GM23248 (cell line): Measurements from ENCODE around the gene EVC. TPM values are rescaled to one million over a fixed set of nuclear protein-coding genes. Genes with fewer than 3 reads are reported as not detected.

Source experiments
- DNase-seq: peaks from one replicate; pipeline ENCODE4 v3.0.0-alpha.2; 2015
- H2AFZ ChIP-seq: fragments of 200-600 bp; sonication (generic); 2 replicates; pipeline ENCODE4 v1.6.1; 2016; ENCODE audit warnings: antibody characterized with exemption
- H3F3A ChIP-seq: fragments of 200-600 bp; sonication (generic); 2 replicates; pipeline ENCODE4 v1.6.1; 2016; ENCODE audit warnings: mild to moderate bottlenecking, antibody characterized with exemption, mixed run types; ENCODE audit not compliant: insufficient read depth
- H3K27ac ChIP-seq: fragments of 200-600 bp; sonication (generic); 2 replicates; pipeline ENCODE4 v1.5.1; 2016; ENCODE audit warnings: mild to moderate bottlenecking
- H3K27me3 ChIP-seq: fragments of 200-600 bp; sonication (generic); replicated peaks from 2 replicates; pipeline ENCODE4 v1.6.1; 2016; ENCODE audit warnings: mild to moderate bottlenecking; ENCODE audit not compliant: insufficient read depth
- H3K36me3 ChIP-seq: fragments of 200-600 bp; sonication (generic); 2 replicates; pipeline ENCODE4 v1.6.1; 2016; ENCODE audit warnings: low read depth, mild to moderate bottlenecking
- H3K4me1 ChIP-seq: fragments of 200-600 bp; sonication (generic); 2 replicates; pipeline ENCODE4 v1.6.1; 2016; ENCODE audit warnings: mild to moderate bottlenecking; ENCODE audit not compliant: insufficient read depth
- H3K4me2 ChIP-seq: fragments of 200-600 bp; sonication (generic); one replicate; pipeline ENCODE4 v1.6.1; 2016; ENCODE audit warnings: mild to moderate bottlenecking; ENCODE audit not compliant: unreplicated experiment
- H3K4me3 ChIP-seq: fragments of 200-600 bp; sonication (generic); 2 replicates; pipeline ENCODE4 v1.5.1; 2016; ENCODE audit warnings: mild to moderate bottlenecking
- H3K79me2 ChIP-seq: fragments of 200-600 bp; sonication (generic); 2 replicates; pipeline ENCODE4 v1.6.1; 2016; ENCODE audit warnings: mild to moderate bottlenecking; ENCODE audit not compliant: insufficient read depth
- H3K9ac ChIP-seq: fragments of 200-600 bp; sonication (generic); 2 replicates; pipeline ENCODE4 v1.6.1; 2016; ENCODE audit warnings: mild to moderate bottlenecking
- H3K9me2 ChIP-seq: fragments of 200-600 bp; sonication (generic); 2 replicates; pipeline ENCODE4 v1.6.1; 2016; ENCODE audit warnings: mixed run types, mild to moderate bottlenecking, moderate library complexity; ENCODE audit not compliant: insufficient read depth
- H3K9me3 ChIP-seq: fragments of 200-600 bp; sonication (generic); one replicate; pipeline ENCODE4 v1.6.1; 2017; ENCODE audit warnings: low read depth
- H4K20me1 ChIP-seq: fragments of 200-600 bp; sonication (generic); 2 replicates; pipeline ENCODE4 v1.6.0; 2016; ENCODE audit not compliant: insufficient read depth
- EZH2 ChIP-seq: fragments of 200-600 bp; sonication (generic); IDR thresholded peaks from 2 replicates; pipeline ENCODE4 v1.6.1; 2018; ENCODE audit warnings: antibody characterized with exemption, mild to moderate bottlenecking; ENCODE audit not compliant: insufficient read depth, poor library complexity, severe bottlenecking
- EZH2phosphoT487 ChIP-seq: fragments of 200-600 bp; sonication (generic); IDR thresholded peaks from 2 replicates; pipeline ENCODE4 v1.6.1; 2018; ENCODE audit warnings: antibody characterized with exemption, moderate library complexity, mild to moderate bottlenecking, low read depth; ENCODE audit not compliant: insufficient read depth
- WGBS, 2 experiments: methylation state at CpG; one replicate each; pipeline ENCODE4 v1.1.6; 2015 to 2017; ENCODE audit warnings: low lambda C conversion rate in 2 of 2, low coverage in 1 of 2; ENCODE audit errors: missing lambda C conversion rate in 2 of 2; 5-methylcytosine and 5-hydroxymethylcytosine counted together
- in situ Hi-C: fragments of 300-500 bp; cut with MboI; formaldehyde crosslinking; loops from 2 replicates; pipeline ENCODE4 v1.15.0; 2020
- polyA plus RNA-seq: library from polyadenylated mRNA; unstranded; fragments of >200 nt; fragmentation: Nextera tagmentation; extraction: Ambion mirVana; gene quantifications from 2 replicates; pipeline ENCODE4 v1.2.1, GENCODE V29; 2016
- total RNA-seq: library from RNA; depleted of rRNA; stranded (reverse); fragments of >200 nt; shearing (Covaris generic); gene quantifications from 2 replicates; pipeline ENCODE4 v1.2.3, GENCODE V29; 2014

The EVC gene
- total and polyA plus RNA-seq, 2 experiments from 2014 or later: 4.0 to 56.2 TPM

GRCh38 chr4:5782829-5783476 is 72.0 kb downstream of the EVC start:
- Histone ChIP-seq H3K4me3 (no peak overlapping the region), H3F3A (peaks cover 16% of the 10 kb centered on the region), H4K20me1 (no peaks in the 10 kb centered on the region), H2AFZ (no peak overlapping the region), H3K4me2 (no peak overlapping the region), H3K4me1 (peaks cover 10% of the 10 kb centered on the region; the same call in 1 of the 2 replicates), H3K27me3 (no peaks in the 10 kb centered on the region), H3K9me2 (no peaks in the 10 kb centered on the region), H3K9ac (no peak overlapping the region), H3K79me2 (peaks cover 14% of the 10 kb centered on the region), H3K36me3 (peaks cover 5% of the 10 kb centered on the region; the same call in 1 of the 2 replicates), H3K27ac (no peak overlapping the region), H3K9me3 (no peaks in the 10 kb centered on the region)
- no peak for DNase-seq
- TF ChIP-seq EZH2phosphoT487 (no peak), EZH2 (no peak)
- WGBS, 2 experiments: 94% methylated on average over 6 of the region's 6 CpGs
- in situ Hi-C loops: no loop called here

- Histone ChIP-seq H3K9me2 (no peaks in the 10 kb centered on the region), H3K4me1 (peaks cover 10% of the 10 kb centered on the region; the same call in 1 of the 2 replicates), H4K20me1 (no peaks in the 10 kb centered on the region), H3K4me2 (no peak overlapping the region), H3F3A (peaks cover 16% of the 10 kb centered on the region), H3K79me2 (peaks cover 14% of the 10 kb centered on the region), H3K9ac (no peak overlapping the region), H3K27ac (no peak overlapping the region), H3K4me3 (no peak overlapping the region), H3K9me3 (no peaks in the 10 kb centered on the region), H2AFZ (no peak overlapping the region), H3K36me3 (peaks cover 5% of the 10 kb centered on the region; the same call in 1 of the 2 replicates), H3K27me3 (no peaks in the 10 kb centered on the region)
- 71 to 76% methylated on average over 14 of the region's 14 CpGs for WGBS, 2 experiments
- in situ Hi-C loops: no loop called here
- TF ChIP-seq EZH2: no peak
- TF ChIP-seq EZH2phosphoT487: no peak
- no peak for DNase-seq
Observed at GRCh38 chr4:5783486-5783885, 72.5 kb downstream of the EVC start.

GRCh38 chr4:5784021-5784420 is 73.0 kb downstream of the EVC start:
- Histone ChIP-seq H3K4me1 (peaks cover 10% of the 10 kb centered on the region; the same call in 1 of the 2 replicates), H2AFZ (no peak overlapping the region), H3F3A (peaks cover 16% of the 10 kb centered on the region), H4K20me1 (no peaks in the 10 kb centered on the region), H3K27me3 (no peaks in the 10 kb centered on the region), H3K9me2 (no peaks in the 10 kb centered on the region), H3K79me2 (peaks cover 14% of the 10 kb centered on the region), H3K4me3 (no peak overlapping the region), H3K36me3 (peaks cover 5% of the 10 kb centered on the region; the same call in 1 of the 2 replicates), H3K27ac (no peak overlapping the region), H3K4me2 (no peak overlapping the region), H3K9ac (no peak overlapping the region), H3K9me3 (no peaks in the 10 kb centered on the region)
- no peak for DNase-seq
- WGBS, 2 experiments: 85 to 87% methylated on average over 6 of the region's 6 CpGs
- in situ Hi-C loops: no loop called here
- TF ChIP-seq EZH2: no peak
- TF ChIP-seq EZH2phosphoT487: no peak

- TF ChIP-seq EZH2 (no peak), EZH2phosphoT487 (no peak)
- H3F3A ChIP-seq: peaks cover 16% of the 10 kb centered on the region
- H3K36me3 ChIP-seq: peaks cover 5% of the 10 kb centered on the region; the same call in 1 of the 2 replicates
- no peak for DNase-seq
- H4K20me1 ChIP-seq: no peaks in the 10 kb centered on the region
- no peak overlapping the region for H3K4me2 ChIP-seq
- no peaks in the 10 kb centered on the region for H3K9me2 ChIP-seq
- H3K4me1 ChIP-seq: peaks cover 10% of the 10 kb centered on the region; the same call in 1 of the 2 replicates
- no peaks in the 10 kb centered on the region for H3K9me3 ChIP-seq
- peaks cover 12% of the 10 kb centered on the region for H3K79me2 ChIP-seq
- no peaks in the 10 kb centered on the region for H3K27me3 ChIP-seq
- no peak overlapping the region for H2AFZ ChIP-seq
- H3K27ac ChIP-seq: no peak overlapping the region
- H3K9ac ChIP-seq: 0 out of 2 replicates have a peak overlapping the region, but pooled peaks have one; percentile 7
- WGBS, 2 experiments: 82 to 83% methylated on average over 9 of the region's 9 CpGs
- in situ Hi-C loops: no loop called here
- no peak overlapping the region for H3K4me3 ChIP-seq
Observed at GRCh38 chr4:5784960-5785611, 74.1 kb downstream of the EVC start.
